Bronchial epithelial cell (primary cell): Measurements from ENCODE around the gene APCDD1L. TPM values are rescaled to one million over a fixed set of nuclear protein-coding genes. Genes with fewer than 3 reads are reported as not detected.

ENCODE experiments used
- DNase-seq: peaks from one replicate; pipeline ENCODE4 v3.0.0-alpha.2; 2010; ENCODE audit warnings: low read depth
- FAIRE-seq: peaks from 2 replicates; lab custom pipeline; 2011; peaks lifted over from hg19 to GRCh38; lab: Jason Lieb, UNC
- H3K27me3 ChIP-seq: 2 replicates; pipeline ENCODE4 v1.5.1; 2011; ENCODE audit warnings: low read length; ENCODE audit not compliant: control insufficient read depth, insufficient read depth
- H3K36me3 ChIP-seq: 2 replicates; pipeline ENCODE4 v1.5.1; 2011; ENCODE audit warnings: low read length; ENCODE audit not compliant: control insufficient read depth, insufficient read depth
- H3K4me3 ChIP-seq: 2 replicates; pipeline ENCODE4 v1.5.1; 2011; ENCODE audit warnings: mild to moderate bottlenecking, low read depth, low read length, control low read depth
- total RNA-seq: library from RNA; depleted of rRNA; stranded (reverse); fragments of >200 nt; gene quantifications from 2 replicates; pipeline ENCODE4 v1.2.1, GENCODE V29; 2014
- TF ChIP-seq, protein P1 (sequence below): IDR thresholded peaks from 2 replicates; pipeline ENCODE4 v1.5.1; 2011; ENCODE audit warnings: mild to moderate bottlenecking, moderate library complexity, low read length, control low read depth, inconsistent platforms; ENCODE audit not compliant: insufficient read depth, severe bottlenecking

APCDD1L gene
- total RNA-seq, 1 donor from 2014 or later, result under 0.01 TPM

DNA sequence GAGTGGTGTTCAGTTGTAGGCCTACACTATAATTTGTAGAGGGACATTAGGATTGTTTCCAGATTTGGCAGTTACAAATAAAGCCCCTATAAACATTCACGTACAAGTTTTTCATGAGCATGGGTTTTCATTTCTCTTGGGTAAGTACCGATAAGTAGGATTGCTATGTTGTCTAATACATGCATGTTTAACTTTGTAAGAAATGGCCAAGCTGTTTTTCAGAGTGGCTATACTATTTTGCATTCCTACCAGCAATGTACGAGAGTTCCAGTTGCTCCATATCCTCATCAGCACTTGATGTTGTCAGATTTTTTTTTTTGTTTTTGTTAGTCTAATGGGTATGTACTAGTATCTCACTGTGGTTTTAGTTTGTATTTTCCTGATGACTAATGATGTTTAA lies 11.2 kb upstream of the APCDD1L start:
- DNase-seq, result no peak
- FAIRE-seq, result no peak

GRCh38 chr20:58524814-58525213 lies 9.6 kb upstream of the APCDD1L start:
- Histone ChIP-seq H3K27me3 (no peaks in the 10 kb centered on the region), H3K4me3 (no peak overlapping the region), H3K36me3 (no peaks in the 10 kb centered on the region)
- TF ChIP-seq, protein P1, sequence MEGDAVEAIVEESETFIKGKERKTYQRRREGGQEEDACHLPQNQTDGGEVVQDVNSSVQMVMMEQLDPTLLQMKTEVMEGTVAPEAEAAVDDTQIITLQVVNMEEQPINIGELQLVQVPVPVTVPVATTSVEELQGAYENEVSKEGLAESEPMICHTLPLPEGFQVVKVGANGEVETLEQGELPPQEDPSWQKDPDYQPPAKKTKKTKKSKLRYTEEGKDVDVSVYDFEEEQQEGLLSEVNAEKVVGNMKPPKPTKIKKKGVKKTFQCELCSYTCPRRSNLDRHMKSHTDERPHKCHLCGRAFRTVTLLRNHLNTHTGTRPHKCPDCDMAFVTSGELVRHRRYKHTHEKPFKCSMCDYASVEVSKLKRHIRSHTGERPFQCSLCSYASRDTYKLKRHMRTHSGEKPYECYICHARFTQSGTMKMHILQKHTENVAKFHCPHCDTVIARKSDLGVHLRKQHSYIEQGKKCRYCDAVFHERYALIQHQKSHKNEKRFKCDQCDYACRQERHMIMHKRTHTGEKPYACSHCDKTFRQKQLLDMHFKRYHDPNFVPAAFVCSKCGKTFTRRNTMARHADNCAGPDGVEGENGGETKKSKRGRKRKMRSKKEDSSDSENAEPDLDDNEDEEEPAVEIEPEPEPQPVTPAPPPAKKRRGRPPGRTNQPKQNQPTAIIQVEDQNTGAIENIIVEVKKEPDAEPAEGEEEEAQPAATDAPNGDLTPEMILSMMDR, result no peak
- DNase-seq, result peak; percentile 80
- FAIRE-seq, result peak; percentile 43

More for the DNA sequence above, 11.2 kb upstream of the APCDD1L start:
- TF ChIP-seq, protein P1, result no peak
- H3K27me3 ChIP-seq, result no peaks in the 10 kb centered on the region
- no peaks in the 10 kb centered on the region for H3K36me3 ChIP-seq
- no peak overlapping the region for H3K4me3 ChIP-seq

DNA sequence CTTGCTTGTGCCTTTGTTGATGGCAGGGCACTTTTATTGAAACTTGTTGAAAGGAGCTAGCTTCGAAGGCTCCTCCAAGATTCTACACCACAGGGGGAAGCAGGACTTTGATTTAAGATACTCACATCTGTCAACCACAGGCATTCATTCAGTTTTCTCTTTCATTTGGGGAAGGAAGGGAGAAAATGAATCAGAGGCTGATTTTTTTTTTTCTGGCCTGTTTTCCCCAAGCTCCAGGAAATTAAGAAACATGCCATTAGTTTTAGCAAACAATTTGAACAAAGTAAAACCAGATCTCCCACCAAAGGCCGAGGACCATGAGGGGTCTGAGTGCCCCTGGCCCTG lies 8.7 kb upstream of the APCDD1L start:
- H3K4me3 ChIP-seq, result no peak overlapping the region
- no peak for DNase-seq
- H3K36me3 ChIP-seq, result no peaks in the 10 kb centered on the region
- no peaks in the 10 kb centered on the region for H3K27me3 ChIP-seq
- TF ChIP-seq, protein P1, result no peak
- FAIRE-seq, result no peak

- DNase-seq, result peak; percentile 17
- no peaks in the 10 kb centered on the region for H3K27me3 ChIP-seq
- no peaks in the 10 kb centered on the region for H3K36me3 ChIP-seq
- H3K4me3 ChIP-seq, result no peak overlapping the region
- TF ChIP-seq, protein P1, result no peak
- FAIRE-seq, result no peak
Measured at GRCh38 chr20:58523072-58523970, 8.1 kb upstream of the APCDD1L start.

DNA sequence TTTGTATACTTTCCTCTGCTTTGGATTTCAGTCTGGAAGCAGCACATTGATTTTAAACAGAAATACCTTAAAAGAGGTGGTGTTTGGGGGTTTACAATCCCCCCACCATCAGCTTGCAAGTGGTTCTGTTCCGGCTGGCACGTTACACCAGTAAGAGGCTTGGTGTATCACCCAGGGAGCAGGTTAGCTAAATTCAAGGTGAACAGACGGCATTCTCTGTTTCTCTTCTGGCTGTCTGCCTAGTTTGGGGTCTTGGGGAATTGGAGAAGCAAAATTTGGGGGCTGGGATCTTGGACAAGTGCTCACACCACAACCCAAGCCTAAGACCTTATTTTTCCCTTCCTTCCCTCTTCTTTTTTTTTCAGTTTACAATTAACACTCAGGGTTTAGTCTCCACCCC lies 7.5 kb upstream of the APCDD1L start:
- Histone ChIP-seq H3K4me3 (no peak overlapping the region), H3K36me3 (no peaks in the 10 kb centered on the region), H3K27me3 (no peaks in the 10 kb centered on the region)
- DNase-seq (no peak), FAIRE-seq (no peak)
- TF ChIP-seq, protein P1, result no peak
